Stomach (tissue), 4 donors: ENCODE measurements around the gene PNLDC1.

Source experiments
- CTCF ChIP-seq, 7 experiments: fragments of 450-650 bp in 4 of 7; fragments of 200-600 bp in 3 of 7; sonication (generic) in 3 of 7; IDR thresholded peaks; one replicate each; pipeline ENCODE4 v1.5.1; 2016 to 2019; ENCODE audit warnings: antibody characterized with exemption in 7 of 7, control low read depth in 2 of 7, mild to moderate bottlenecking in 1 of 7
- EP300 ChIP-seq: sonication (generic); formaldehyde crosslinking; IDR thresholded peaks from one replicate; pipeline ENCODE4 v1.6.1; 2017; ENCODE audit warnings: antibody characterized with exemption
- POLR2A ChIP-seq, 4 donors: fragments of 450-650 bp; IDR thresholded peaks; one replicate each; pipeline ENCODE4 v1.6.1; 2016; ENCODE audit warnings: antibody characterized with exemption in 4 of 4, control low read depth in 2 of 4, mild to moderate bottlenecking in 1 of 4, moderate library complexity in 1 of 4
- POLR2AphosphoS5 ChIP-seq, 3 donors: sonication (generic); formaldehyde crosslinking; IDR thresholded peaks; one replicate each; pipeline ENCODE4 v1.6.1; 2016; ENCODE audit warnings: antibody characterized with exemption in 3 of 3

- TF ChIP-seq CTCF (IDR thresholded peaks at IDR 0.05): no peak
- no peak for TF ChIP-seq EP300
- TF ChIP-seq POLR2A (IDR thresholded peaks at IDR 0.05): no peak
- no peak for TF ChIP-seq POLR2AphosphoS5 (IDR thresholded peaks at IDR 0.05)
These were observed 27.0 kb downstream of the PNLDC1 start for GRCh38 chr6:159826968-159827647.
